Measurements from ENCODE around the gene MTM1. TPM values are rescaled to one million over a fixed set of nuclear protein-coding genes. Genes with fewer than 3 reads are reported as not detected.

MTM1 gene
- total and polyA plus RNA-seq, 9 of the 15 experiments (the other 6 are each of a cell fraction or from before 2014, with no cell fraction given), result 5.6 to 13.3 (median 9.5) TPM

GRCh38 chrX:150533863-150534262 lies 34.6 kb upstream of the MTM1 start (continued):
- TF ChIP-seq ARID4B (CRISPR knock-in tag; IDR thresholded peaks at IDR 0.05) (no peak), FOXK1 (CRISPR knock-in tag; IDR thresholded peaks at IDR 0.05; ENCODE audit: borderline replicate concordance) (no peak), ZNF384 (IDR thresholded peaks at IDR 0.05; ENCODE audit: low read depth, low read length) (no peak), SNAPC5 (CRISPR knock-in tag; IDR thresholded peaks at IDR 0.05) (no peak), KHSRP (IDR thresholded peaks at IDR 0.05) (no peak), TGIF2 (CRISPR knock-in tag; IDR thresholded peaks at IDR 0.05) (no peak), ZNF134 (CRISPR knock-in tag; conservative IDR thresholded peaks at IDR 0.05) (no peak), MIER1 (IDR thresholded peaks at IDR 0.05; ENCODE audit: low read depth) (no peak), SREBF1 (IDR thresholded peaks at IDR 0.05; ENCODE audit: borderline replicate concordance, low read depth, low read length) (no peak), ZNF175 (CRISPR knock-in tag; IDR thresholded peaks at IDR 0.05; ENCODE audit: low read depth) (no peak), HMBOX1 (IDR thresholded peaks at IDR 0.05) (no peak), ZNF174 (CRISPR knock-in tag; IDR thresholded peaks at IDR 0.05) (no peak), CBX1 (IDR thresholded peaks at IDR 0.05; ENCODE audit: low read depth) (no peak), ZBTB17 (CRISPR knock-in tag; IDR thresholded peaks at IDR 0.05) (no peak), TRIM25 (IDR thresholded peaks at IDR 0.05; ENCODE audit: borderline replicate concordance) (no peak), YBX1 (IDR thresholded peaks at IDR 0.05) (no peak), ZNF431 (CRISPR knock-in tag; IDR thresholded peaks at IDR 0.05) (no peak), SRSF3 (IDR thresholded peaks at IDR 0.05; ENCODE audit: insufficient read depth, low read length) (no peak), UBTF (IDR thresholded peaks at IDR 0.05; ENCODE audit: borderline replicate concordance in 1 of 2, low read depth in 2 of 2, low read length in 2 of 2) (no peak), DMBX1 (CRISPR knock-in tag; IDR thresholded peaks at IDR 0.05; ENCODE audit: borderline replicate concordance) (no peak), PHF20 (IDR thresholded peaks at IDR 0.05; ENCODE audit: partially characterized antibody) (no peak)
